ENCODE measurements around the gene C5orf58. TPM values are rescaled to one million over a fixed set of nuclear protein-coding genes. Genes with fewer than 3 reads are reported as not detected.

Gene C5orf58
- total RNA-seq, 1 donor from 2014 or later, result not detected

DNA sequence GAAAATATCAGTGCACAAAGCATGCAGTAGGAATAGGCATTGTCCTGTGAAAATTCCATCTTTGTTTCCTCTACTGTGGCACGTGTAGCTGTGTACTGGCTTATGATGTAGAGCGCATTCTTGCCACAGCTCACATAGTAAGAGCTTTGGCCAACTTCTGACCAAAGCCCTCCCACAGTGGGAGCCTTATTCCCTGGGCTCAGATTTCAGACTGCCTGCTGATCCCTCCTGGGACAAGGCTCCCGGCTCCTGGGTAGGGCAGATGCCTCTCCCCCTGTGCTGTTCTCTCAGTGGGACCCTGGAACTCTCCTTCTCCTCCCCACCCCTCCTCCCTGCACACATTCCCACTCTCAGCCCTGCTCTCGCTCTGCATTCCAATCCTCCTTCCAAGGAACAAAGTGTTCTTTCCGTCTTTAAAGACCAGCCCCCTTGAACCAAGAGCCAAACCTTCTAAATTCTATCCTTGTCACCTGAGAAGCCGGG, 47.3 kb downstream of the C5orf58 start:
- peaks cover 84% of the 10 kb centered on the region for H3K4me1 Mint-ChIP-seq (ENCODE audit: low read depth)
- peak overlapping the region; percentile 57 for H3K4me3 Mint-ChIP-seq (ENCODE audit: low read depth)
- peaks cover 85% of the 10 kb centered on the region for H3K36me3 Mint-ChIP-seq (ENCODE audit: low read depth)
- DNase-seq (ENCODE audit: low spot score), result no peak
- H3K27ac Mint-ChIP-seq, result peak overlapping the region; percentile 98
- no peaks in the 10 kb centered on the region for H3K9me3 Mint-ChIP-seq
- no peaks in the 10 kb centered on the region for H3K27me3 Mint-ChIP-seq (ENCODE audit: low read depth)
- intact Hi-C loops (cut with micrococcal nuclease), result no loop called here

DNA sequence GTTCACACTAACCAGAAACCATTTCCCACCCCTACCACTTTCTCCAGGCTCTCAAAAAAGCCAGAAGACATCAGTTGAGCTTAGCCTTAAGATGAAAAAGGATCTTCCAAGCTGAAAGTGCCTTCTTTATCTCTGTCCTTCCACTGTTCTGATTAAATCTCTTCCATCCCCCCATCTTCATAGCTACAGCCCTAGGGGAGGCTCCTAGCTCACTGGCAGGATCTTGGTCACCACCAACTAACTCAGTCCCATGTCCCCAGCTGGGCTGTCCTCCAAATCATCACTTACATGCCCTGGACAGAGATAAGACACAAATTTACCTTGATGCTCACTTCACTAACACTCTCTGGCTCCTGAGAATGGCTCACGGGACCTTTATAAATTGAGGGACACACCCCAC, 50.5 kb downstream of the C5orf58 start:
- DNase-seq (ENCODE audit: low spot score), result no peak
- Mint-ChIP-seq H3K4me3 (ENCODE audit: low read depth) (peak overlapping the region; percentile 38), H3K4me1 (ENCODE audit: low read depth) (peaks cover 87% of the 10 kb centered on the region), H3K36me3 (ENCODE audit: low read depth) (peaks cover 88% of the 10 kb centered on the region), H3K27me3 (ENCODE audit: low read depth) (no peaks in the 10 kb centered on the region), H3K9me3 (no peaks in the 10 kb centered on the region), H3K27ac (peak overlapping the region; percentile 80)
- intact Hi-C loops (cut with micrococcal nuclease), result no loop called here

DNA sequence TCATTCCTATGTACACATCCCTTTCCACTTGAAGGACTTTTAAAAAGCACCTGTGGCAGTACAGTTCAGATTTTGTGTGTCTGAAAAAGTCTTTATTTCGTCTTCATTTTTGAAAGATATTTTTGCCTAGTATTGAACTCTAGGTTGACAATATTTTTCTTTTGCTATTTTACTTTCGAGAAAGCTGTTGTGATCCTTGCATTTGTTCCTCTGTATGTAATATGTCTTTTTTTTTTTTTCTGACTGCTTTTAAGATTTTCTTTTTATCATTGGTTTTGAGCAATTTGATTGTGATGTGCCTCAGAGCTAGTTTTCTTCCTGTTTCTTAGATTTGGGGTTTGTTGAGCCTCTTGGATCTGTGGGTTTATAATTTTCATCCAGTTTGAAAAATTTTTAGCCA, 51.4 kb downstream of the C5orf58 start:
- intact Hi-C loops (cut with micrococcal nuclease), result no loop called here
- peaks cover 89% of the 10 kb centered on the region for H3K4me1 Mint-ChIP-seq (ENCODE audit: low read depth)
- H3K27ac Mint-ChIP-seq, result peak overlapping the region; percentile 80
- peaks cover 96% of the 10 kb centered on the region for H3K36me3 Mint-ChIP-seq (ENCODE audit: low read depth)
- no peak for DNase-seq (ENCODE audit: low spot score)
- no peaks in the 10 kb centered on the region for H3K9me3 Mint-ChIP-seq
- no peaks in the 10 kb centered on the region for H3K27me3 Mint-ChIP-seq (ENCODE audit: low read depth)
- no peak overlapping the region for H3K4me3 Mint-ChIP-seq (ENCODE audit: low read depth)

DNA sequence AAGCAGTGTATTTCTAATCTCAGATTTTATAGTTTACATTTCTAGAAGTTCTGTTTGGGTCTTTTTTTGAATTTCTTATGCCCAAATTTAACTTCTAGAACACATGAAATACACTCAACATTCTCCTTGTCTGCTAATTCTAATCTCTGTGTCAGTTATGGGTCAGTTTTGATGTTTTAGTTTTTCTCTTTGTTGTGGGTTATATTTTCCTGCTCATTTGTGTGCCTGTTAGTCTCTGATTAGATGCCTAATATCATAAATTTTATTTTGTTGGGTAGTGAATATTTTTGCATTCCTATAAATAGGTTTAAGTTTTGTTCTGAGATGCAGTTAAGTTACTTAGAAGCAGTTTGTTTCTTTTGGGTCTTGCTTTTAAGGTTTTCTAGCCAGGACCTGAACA, 52.4 kb downstream of the C5orf58 start:
- peaks cover 89% of the 10 kb centered on the region for H3K4me1 Mint-ChIP-seq (ENCODE audit: low read depth)
- no peaks in the 10 kb centered on the region for H3K9me3 Mint-ChIP-seq
- peak overlapping the region; percentile 13 for H3K4me3 Mint-ChIP-seq (ENCODE audit: low read depth)
- intact Hi-C loops (cut with micrococcal nuclease), result no loop called here
- H3K36me3 Mint-ChIP-seq (ENCODE audit: low read depth), result peaks cover 97% of the 10 kb centered on the region
- DNase-seq (ENCODE audit: low spot score), result no peak
- H3K27ac Mint-ChIP-seq, result peak overlapping the region; percentile 67
- no peaks in the 10 kb centered on the region for H3K27me3 Mint-ChIP-seq (ENCODE audit: low read depth)

DNA sequence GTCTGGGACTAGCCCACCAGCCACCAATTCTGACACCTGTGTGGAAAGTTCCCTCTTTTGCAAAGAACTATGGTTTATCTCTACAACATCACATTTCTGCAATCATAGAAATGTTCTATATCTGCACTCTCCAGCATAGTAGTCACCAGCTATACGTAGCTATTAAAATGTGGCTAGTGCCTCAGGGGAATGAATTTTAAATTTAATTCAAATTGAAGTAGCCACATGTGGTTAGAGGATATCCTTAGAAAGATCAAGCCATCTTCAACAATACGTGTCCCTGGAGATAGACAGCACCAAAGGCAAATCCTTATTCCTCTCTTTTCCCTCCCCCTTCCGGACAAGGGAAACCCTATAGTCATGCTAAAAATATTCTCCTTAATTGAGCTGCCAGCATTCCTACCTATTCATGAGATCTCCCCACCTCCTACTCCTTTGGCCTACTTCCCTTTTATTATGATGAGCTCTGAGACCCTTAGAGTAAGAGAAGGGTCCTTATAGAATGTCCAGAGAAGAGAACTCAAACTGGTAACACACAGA, 53.7 kb downstream of the C5orf58 start:
- Mint-ChIP-seq H3K4me3 (ENCODE audit: low read depth) (no peak overlapping the region), H3K27me3 (ENCODE audit: low read depth) (no peaks in the 10 kb centered on the region), H3K36me3 (ENCODE audit: low read depth) (peaks cover 100% of the 10 kb centered on the region), H3K27ac (peak overlapping the region; percentile 11), H3K4me1 (ENCODE audit: low read depth) (peaks cover 93% of the 10 kb centered on the region), H3K9me3 (no peaks in the 10 kb centered on the region)
- intact Hi-C loops (cut with micrococcal nuclease), result no loop called here
- no peak for DNase-seq (ENCODE audit: low spot score)

DNA sequence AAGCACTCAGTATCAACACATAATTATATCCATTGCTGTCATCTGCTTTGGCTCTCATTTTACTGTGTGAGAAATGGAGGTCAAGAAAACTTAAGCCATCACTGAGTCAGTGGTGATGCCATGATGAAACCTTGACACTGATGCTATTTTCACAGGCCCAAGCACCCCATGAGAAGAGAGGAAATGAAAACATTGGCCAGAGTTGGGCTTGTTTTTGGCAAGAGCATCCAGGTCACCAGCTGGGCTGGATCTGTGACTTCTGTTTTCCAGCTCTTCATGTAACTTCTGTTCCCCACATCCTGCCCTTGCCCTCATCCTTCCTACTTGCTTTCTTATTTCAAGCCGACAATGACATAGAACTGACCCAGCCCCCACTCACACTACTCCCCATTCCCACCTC, 54.7 kb downstream of the C5orf58 start:
- Mint-ChIP-seq H3K4me3 (ENCODE audit: low read depth) (peak overlapping the region; percentile 26), H3K4me1 (ENCODE audit: low read depth) (peaks cover 93% of the 10 kb centered on the region), H3K27me3 (ENCODE audit: low read depth) (no peaks in the 10 kb centered on the region), H3K27ac (peak overlapping the region; percentile 91), H3K9me3 (no peaks in the 10 kb centered on the region), H3K36me3 (ENCODE audit: low read depth) (peaks cover 100% of the 10 kb centered on the region)
- intact Hi-C loops (cut with micrococcal nuclease), result no loop called here
- DNase-seq (ENCODE audit: low spot score), result no peak

DNA sequence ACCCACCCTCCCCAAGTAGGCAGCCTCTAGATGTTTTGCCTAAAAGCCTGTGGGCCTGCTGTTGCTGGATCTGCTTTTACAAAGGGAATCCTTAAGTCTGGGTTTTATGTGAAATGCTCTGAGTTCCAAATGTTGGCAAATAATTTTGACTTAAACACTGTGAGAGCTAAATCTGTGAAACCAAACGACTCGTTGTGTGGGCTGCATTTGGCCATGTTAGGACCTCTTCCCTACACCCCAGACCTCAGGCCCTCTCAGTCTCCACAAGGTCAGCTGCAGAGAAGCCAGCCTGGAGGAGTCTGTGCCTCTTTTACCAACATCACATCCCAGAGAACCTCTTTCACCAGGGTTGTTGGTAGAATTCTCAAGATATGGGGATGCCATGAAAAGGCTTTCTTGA, 55.4 kb downstream of the C5orf58 start:
- intact Hi-C loops (cut with micrococcal nuclease), result no loop called here
- Mint-ChIP-seq H3K27ac (peak overlapping the region; percentile 91), H3K27me3 (ENCODE audit: low read depth) (no peaks in the 10 kb centered on the region), H3K36me3 (ENCODE audit: low read depth) (peaks cover 100% of the 10 kb centered on the region), H3K9me3 (no peaks in the 10 kb centered on the region), H3K4me3 (ENCODE audit: low read depth) (peak overlapping the region; percentile 47), H3K4me1 (ENCODE audit: low read depth) (peaks cover 93% of the 10 kb centered on the region)
- DNase-seq (ENCODE audit: low spot score), result no peak

DNA sequence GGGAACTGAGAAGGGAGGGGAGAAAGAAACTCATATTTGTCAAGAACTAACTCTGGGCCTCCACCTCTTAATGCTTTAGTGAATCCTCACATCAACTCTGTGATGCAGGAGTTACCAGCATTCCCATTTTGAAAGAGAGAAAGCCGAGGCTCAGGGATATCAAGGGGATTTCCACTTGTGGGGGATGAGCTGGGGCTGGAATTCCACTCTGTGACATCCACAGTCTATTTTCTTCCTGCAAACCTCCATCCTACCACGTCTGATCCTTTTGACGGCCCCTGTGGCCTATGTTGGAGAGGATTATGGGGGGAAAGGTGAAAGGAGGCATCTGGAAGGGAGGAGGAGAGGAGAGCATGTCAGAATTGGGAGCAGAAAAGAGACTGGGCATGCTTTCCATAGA, 55.8 kb downstream of the C5orf58 start:
- Mint-ChIP-seq H3K9me3 (no peaks in the 10 kb centered on the region), H3K27ac (peak overlapping the region; percentile 91), H3K27me3 (ENCODE audit: low read depth) (no peaks in the 10 kb centered on the region), H3K36me3 (ENCODE audit: low read depth) (peaks cover 100% of the 10 kb centered on the region), H3K4me1 (ENCODE audit: low read depth) (peaks cover 93% of the 10 kb centered on the region), H3K4me3 (ENCODE audit: low read depth) (peak overlapping the region; percentile 47)
- no peak for DNase-seq (ENCODE audit: low spot score)
- intact Hi-C loops (cut with micrococcal nuclease), result no loop called here

DNA sequence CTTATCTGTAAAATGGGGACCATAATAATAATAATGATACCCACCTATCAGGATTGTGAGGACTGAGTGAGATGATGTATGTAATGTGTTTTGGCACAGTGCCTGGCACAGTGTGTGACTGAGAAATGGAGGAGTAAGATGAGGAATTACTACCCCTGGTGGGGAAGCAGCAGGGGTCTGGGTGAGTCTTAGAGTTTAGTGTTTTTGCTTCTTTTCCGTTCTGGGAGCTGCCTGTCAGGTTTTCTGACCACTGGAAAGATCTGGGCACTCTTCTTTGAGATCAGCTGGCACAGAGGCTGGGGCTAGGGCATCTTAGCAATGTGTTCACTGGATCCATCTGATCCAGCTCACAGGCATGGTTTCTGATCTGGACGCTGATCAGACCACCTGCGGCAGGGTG, 56.3 kb downstream of the C5orf58 start:
- Mint-ChIP-seq H3K9me3 (no peaks in the 10 kb centered on the region), H3K27ac (peak overlapping the region; percentile 91), H3K27me3 (ENCODE audit: low read depth) (no peaks in the 10 kb centered on the region), H3K36me3 (ENCODE audit: low read depth) (peaks cover 100% of the 10 kb centered on the region), H3K4me1 (ENCODE audit: low read depth) (peaks cover 93% of the 10 kb centered on the region), H3K4me3 (ENCODE audit: low read depth) (peak overlapping the region; percentile 30)
- DNase-seq (ENCODE audit: low spot score), result no peak
- intact Hi-C loops (cut with micrococcal nuclease), result no loop called here

DNA sequence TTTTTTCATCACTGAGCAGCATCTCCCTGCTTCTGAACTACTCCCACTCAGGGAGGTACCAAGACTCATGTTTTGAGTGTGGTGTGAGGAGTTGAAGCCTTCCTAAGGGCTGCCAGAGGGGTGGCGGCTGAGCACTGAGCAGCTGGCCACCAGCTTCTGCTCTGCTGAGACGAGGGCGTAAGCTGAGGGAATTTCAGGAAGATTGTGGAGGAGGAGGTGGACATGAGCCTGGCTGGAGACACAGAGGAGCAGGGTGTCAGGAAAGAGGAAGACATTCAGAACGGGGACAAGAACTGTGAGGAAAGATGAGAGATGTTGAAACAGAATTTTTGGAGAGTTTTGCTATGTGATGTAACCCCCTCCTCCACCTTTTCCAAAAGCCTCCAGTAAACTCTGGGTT, 57.0 kb downstream of the C5orf58 start:
- no peaks in the 10 kb centered on the region for H3K9me3 Mint-ChIP-seq
- peaks cover 94% of the 10 kb centered on the region for H3K4me1 Mint-ChIP-seq (ENCODE audit: low read depth)
- peak overlapping the region; percentile 76 for H3K4me3 Mint-ChIP-seq (ENCODE audit: low read depth)
- DNase-seq (ENCODE audit: low spot score), result no peak
- intact Hi-C loops (cut with micrococcal nuclease), result loop anchor here (10.0 kb wide), 1 partner anchor 485 kb away; no protein-coding TSS in a partner anchor
- H3K36me3 Mint-ChIP-seq (ENCODE audit: low read depth), result peaks cover 100% of the 10 kb centered on the region
- H3K27me3 Mint-ChIP-seq (ENCODE audit: low read depth), result no peaks in the 10 kb centered on the region
- H3K27ac Mint-ChIP-seq, result peak overlapping the region; percentile 91

DNA sequence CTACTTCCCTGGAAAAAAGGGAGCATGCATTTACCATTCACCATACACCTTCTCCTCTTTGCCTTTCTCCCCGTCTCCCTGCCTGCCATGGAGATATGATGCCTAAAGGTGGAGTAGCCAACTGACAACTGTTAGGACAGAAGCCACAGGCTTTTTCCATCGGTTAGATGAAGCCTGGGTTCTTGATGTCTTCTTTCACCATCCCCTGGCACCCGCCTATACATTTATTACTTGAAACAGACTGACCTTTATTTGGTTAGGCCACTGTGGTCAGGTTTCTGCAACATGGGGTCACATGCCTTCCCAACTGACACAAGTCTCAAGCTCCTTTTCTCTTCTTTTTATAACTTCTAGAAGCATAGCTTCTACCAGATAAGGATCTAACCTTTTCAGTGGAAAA, 57.7 kb downstream of the C5orf58 start:
- Mint-ChIP-seq H3K9me3 (no peaks in the 10 kb centered on the region), H3K4me1 (ENCODE audit: low read depth) (peaks cover 94% of the 10 kb centered on the region), H3K27me3 (ENCODE audit: low read depth) (no peaks in the 10 kb centered on the region), H3K27ac (peak overlapping the region; percentile 92), H3K36me3 (ENCODE audit: low read depth) (peaks cover 100% of the 10 kb centered on the region), H3K4me3 (ENCODE audit: low read depth) (peak overlapping the region; percentile 76)
- intact Hi-C loops (cut with micrococcal nuclease), result loop anchor here (10.0 kb wide), 1 partner anchor 486 kb away; no protein-coding TSS in a partner anchor
- DNase-seq (ENCODE audit: low spot score), result no peak

DNA sequence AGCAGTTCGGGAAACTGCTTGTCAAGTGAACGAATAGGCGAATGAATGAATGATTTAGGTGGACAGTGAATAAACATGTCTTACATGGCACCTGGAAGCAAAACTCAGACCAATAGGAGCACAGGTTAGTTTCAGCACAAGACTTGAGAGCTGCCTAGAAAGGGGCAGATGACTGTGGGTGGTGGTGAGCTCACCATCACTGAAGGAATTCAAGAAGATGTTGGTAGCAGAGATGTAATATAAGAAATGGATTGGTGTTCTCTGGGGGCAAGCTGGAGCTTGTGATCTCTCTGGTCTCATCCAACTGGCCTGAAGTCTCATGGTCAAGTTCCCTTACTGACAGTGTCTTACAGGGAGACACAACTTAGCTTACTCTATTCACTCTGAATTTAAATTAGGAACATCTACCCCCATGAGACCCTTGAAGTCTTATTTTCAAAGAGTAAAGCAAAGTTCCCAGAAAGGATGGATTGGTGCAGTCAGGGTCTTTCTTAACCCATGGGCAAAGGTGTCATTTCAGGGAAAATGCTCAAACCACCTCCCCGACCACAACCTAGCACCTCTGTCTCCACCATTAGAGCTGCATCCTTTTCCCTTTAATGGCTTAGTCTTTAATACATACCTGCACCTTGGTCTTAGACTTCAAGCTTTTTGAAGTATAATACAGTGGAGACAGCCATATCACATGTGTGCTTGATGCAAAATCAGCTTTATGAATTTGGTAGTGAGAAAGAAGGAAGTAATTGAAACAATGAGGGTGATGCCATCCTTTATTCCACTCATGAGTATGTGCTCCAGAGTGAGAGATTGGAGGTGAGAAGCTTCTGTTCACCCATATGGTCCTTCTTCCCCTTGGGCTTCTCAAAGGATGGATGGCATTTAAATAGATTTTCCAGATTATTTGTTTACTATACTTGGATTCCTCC, 59.7 kb downstream of the C5orf58 start:
- H3K4me1 Mint-ChIP-seq (ENCODE audit: low read depth), result peaks cover 77% of the 10 kb centered on the region
- no peaks in the 10 kb centered on the region for H3K27me3 Mint-ChIP-seq (ENCODE audit: low read depth)
- intact Hi-C loops (cut with micrococcal nuclease), result loop anchor here (1.0 to 10.0 kb wide), 2 partner anchors 13 to 488 kb away; no protein-coding TSS in a partner anchor
- DNase-seq (ENCODE audit: low spot score), result no peak
- H3K4me3 Mint-ChIP-seq (ENCODE audit: low read depth), result peak overlapping the region; percentile 98
- H3K9me3 Mint-ChIP-seq, result no peaks in the 10 kb centered on the region
- peak overlapping the region; percentile 92 for H3K27ac Mint-ChIP-seq
- H3K36me3 Mint-ChIP-seq (ENCODE audit: low read depth), result peaks cover 100% of the 10 kb centered on the region

DNA sequence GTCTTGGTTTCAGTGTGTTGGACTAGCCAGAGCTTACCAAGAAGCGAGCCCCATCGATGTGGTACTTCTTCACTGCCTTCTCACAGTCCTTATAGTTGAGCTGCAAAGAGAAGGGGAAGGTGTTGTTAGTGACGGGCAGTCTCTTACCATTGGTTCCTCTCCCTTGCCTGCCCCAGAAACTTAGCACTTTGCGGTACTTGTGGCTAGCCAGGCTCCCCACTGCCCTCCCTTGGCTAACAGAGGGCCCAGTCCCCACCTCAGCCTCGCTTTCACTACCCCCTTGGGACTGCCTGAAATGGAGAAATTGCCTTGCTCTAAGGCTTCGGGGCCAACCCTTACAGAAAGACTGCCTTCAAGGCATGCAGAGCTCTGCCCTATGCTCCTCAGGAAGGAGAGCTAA, 60.5 kb downstream of the C5orf58 start:
- Mint-ChIP-seq H3K27ac (peak overlapping the region; percentile 92), H3K9me3 (no peaks in the 10 kb centered on the region), H3K36me3 (ENCODE audit: low read depth) (peaks cover 95% of the 10 kb centered on the region), H3K27me3 (ENCODE audit: low read depth) (no peaks in the 10 kb centered on the region), H3K4me1 (ENCODE audit: low read depth) (peaks cover 76% of the 10 kb centered on the region), H3K4me3 (ENCODE audit: low read depth) (peak overlapping the region; percentile 98)
- intact Hi-C loops (cut with micrococcal nuclease), result loop anchor here (1.0 to 10.0 kb wide), 2 partner anchors 14 to 488 kb away; no protein-coding TSS in a partner anchor
- peak; percentile 60 for DNase-seq (ENCODE audit: low spot score)

All from activated T-helper 2 cell treated with anti-CD3 and anti-CD28 coated beads, Interferon-gamma antibody, Interleukin-2, Interleukin-4, amounts not matched to agents 10 μg/mL and 5 μg/mL and 100 μg/mL, durations not matched to agents 14 hours and 24 hours and 36 hours (primary cell).